Measurements from ENCODE around the gene MOSPD2. TPM values are rescaled to one million over a fixed set of nuclear protein-coding genes. Genes with fewer than 3 reads are reported as not detected.

MOSPD2 gene
- total and polyA plus RNA-seq, 2 of the 8 experiments (the other 6 are each of a cell fraction or from before 2014, with no cell fraction given): 4.5 to 12.1 TPM

- H3K27me3 ChIP-seq (replicated peaks in 1 of 4; ENCODE audit: control insufficient read depth in 3 of 4, extremely low read depth in 1 of 4, insufficient read depth in 3 of 4, low read length in 3 of 4): no peaks in the 10 kb centered on the region
- no peak overlapping the region for H2AFZ ChIP-seq (ENCODE audit: low read length)
- ChIA-PET POLR2A (ENCODE audit: partially characterized antibody) (no interaction called here), CTCF (ENCODE audit: partially characterized antibody) (no interaction called here)
- FAIRE-seq: no peak
- H2BK15ac ChIP-seq (ENCODE audit: low read length): no peak overlapping the region
- no peak overlapping the region for H3K9ac ChIP-seq (replicated peaks in 1 of 4; ENCODE audit: extremely low read depth in 1 of 4, low read depth in 3 of 4, low read length in 3 of 4)
- H3K79me2 ChIP-seq (ENCODE audit: control insufficient read depth in 1 of 2, insufficient read depth in 2 of 2, low read length in 2 of 2): no peaks in the 10 kb centered on the region
- H2BK120ac ChIP-seq (replicated peaks; ENCODE audit: low read depth, low read length): no peak overlapping the region
- no peak overlapping the region for H3K27ac ChIP-seq (ENCODE audit: low read depth, low read length)
- H2AK5ac ChIP-seq (ENCODE audit: low read depth, low read length): no peak overlapping the region
- H3K23ac ChIP-seq (ENCODE audit: insufficient read length): no peak overlapping the region
- H3K4me3 ChIP-seq (ENCODE audit: extremely low read depth in 1 of 4, insufficient read depth in 2 of 4, low read depth in 3 of 4, low read length in 4 of 4): no peak overlapping the region
- H2BK20ac ChIP-seq (ENCODE audit: low read length): no peak overlapping the region
- no peak for DNase-seq (ENCODE audit: low read depth in 1 of 2, low spot score in 2 of 2)
- H3K4ac ChIP-seq (replicated peaks; ENCODE audit: insufficient read length, low read depth, low read length): no peak overlapping the region
- no peaks in the 10 kb centered on the region for H3K4me1 ChIP-seq (replicated peaks in 1 of 4; ENCODE audit: control insufficient read depth in 3 of 4, insufficient read depth in 4 of 4, low read length in 3 of 4)
- H4K5ac ChIP-seq (ENCODE audit: insufficient read length, low read depth, low read length): no peak overlapping the region
- WGBS, 2 experiments (ENCODE audit: extremely low coverage in 1 of 2, insufficient coverage in 1 of 2, insufficient read length in 1 of 2, insufficient replicate concordance in 2 of 2, low coverage in 1 of 2, low lambda C conversion rate in 2 of 2, missing lambda C conversion rate in 1 of 2): 89% methylated on average over 2 of the region's 2 CpGs; no CpG with 5 or more reads in 1 of the 2 experiments
- H3K56ac ChIP-seq (replicated peaks; ENCODE audit: insufficient read length, low read depth, low read length): no peak overlapping the region
- no peaks in the 10 kb centered on the region for H3K79me1 ChIP-seq (ENCODE audit: low read depth, low read length)
- H3K23me2 ChIP-seq (ENCODE audit: low read depth, low read length): no peaks in the 10 kb centered on the region
- no peak overlapping the region for H3K18ac ChIP-seq (ENCODE audit: extremely low read depth, low read length)
- no peak overlapping the region for H2BK5ac ChIP-seq (ENCODE audit: low read depth, low read length)
- H4K91ac ChIP-seq (replicated peaks; ENCODE audit: insufficient read length, low read length): no peak overlapping the region
- H3K4me2 ChIP-seq (ENCODE audit: insufficient read depth in 1 of 2, low read depth in 2 of 2, low read length in 2 of 2): no peak overlapping the region
- no peak overlapping the region for H3K14ac ChIP-seq (ENCODE audit: insufficient read length)
- H4K20me1 ChIP-seq (replicated peaks in 1 of 2; ENCODE audit: control insufficient read depth in 1 of 2, insufficient read depth in 2 of 2, low read length in 2 of 2): no peaks in the 10 kb centered on the region
- H3K9me3 ChIP-seq (ENCODE audit: insufficient read depth in 2 of 2, low read depth in 1 of 2, low read length in 1 of 2): peaks cover 0 to 6% of the 10 kb centered on the region in 2 experiments; a peak in 1 of 4 replicates
- no peak overlapping the region for H4K8ac ChIP-seq (ENCODE audit: extremely low read depth, insufficient read depth, low read length)
- peaks cover 0 to 12% (median 3%) of the 10 kb centered on the region in 4 experiments; a peak in 4 of 8 replicates for H3K36me3 ChIP-seq (ENCODE audit: control insufficient read depth in 2 of 4, insufficient read depth in 4 of 4, low read length in 3 of 4)
- H2BK12ac ChIP-seq (ENCODE audit: low read depth, low read length): no peak overlapping the region
- TF ChIP-seq ATF3 (IDR thresholded peaks at IDR 0.05; ENCODE audit: insufficient read depth, low read depth, low read length): no peak
- no peak for TF ChIP-seq CTCF (IDR thresholded peaks at IDR 0.05; ENCODE audit: control extremely low read depth in 1 of 3, insufficient read depth in 1 of 3, low read depth in 1 of 3, low read length in 3 of 3)
- TF ChIP-seq RFX5 (IDR thresholded peaks at IDR 0.05; ENCODE audit: borderline replicate concordance, low read depth, low read length): no peak
- TF ChIP-seq FOSL1 (IDR thresholded peaks at IDR 0.05; ENCODE audit: insufficient read depth, low read depth, low read length): no peak
- no peak for TF ChIP-seq RBBP5 (IDR thresholded peaks at IDR 0.05; ENCODE audit: borderline replicate concordance, low read depth, low read length)
- TF ChIP-seq EZH2 (IDR thresholded peaks at IDR 0.05; ENCODE audit: low read depth, low read length, severe bottlenecking): no peak
- TF ChIP-seq CHD2 (IDR thresholded peaks at IDR 0.05; ENCODE audit: low read length): no peak
- TF ChIP-seq CREB1 (IDR thresholded peaks at IDR 0.05): no peak
- TF ChIP-seq SP4 (IDR thresholded peaks at IDR 0.05; ENCODE audit: low read length): no peak
- no peak for TF ChIP-seq POLR2A (IDR thresholded peaks at IDR 0.05; ENCODE audit: control extremely low read depth in 1 of 2, low read depth in 2 of 2, low read length in 2 of 2)
- no peak for TF ChIP-seq USF2 (IDR thresholded peaks at IDR 0.05; ENCODE audit: low read length)
Observed at GRCh38 chrX:14903891-14904290, 30.7 kb downstream of the MOSPD2 start.

Data from H1 (cell line).